HL-60/S4 (cell line): Measurements from ENCODE around the gene CHKA.

Source experiments
- in situ Hi-C: fragments of 300-500 bp; cut with MboI; formaldehyde crosslinking; loops from 2 replicates; pipeline ENCODE4 v1.14.3; 2022; ENCODE audit warnings: low sequenced_read_pairs

CHKA gene

DNA sequence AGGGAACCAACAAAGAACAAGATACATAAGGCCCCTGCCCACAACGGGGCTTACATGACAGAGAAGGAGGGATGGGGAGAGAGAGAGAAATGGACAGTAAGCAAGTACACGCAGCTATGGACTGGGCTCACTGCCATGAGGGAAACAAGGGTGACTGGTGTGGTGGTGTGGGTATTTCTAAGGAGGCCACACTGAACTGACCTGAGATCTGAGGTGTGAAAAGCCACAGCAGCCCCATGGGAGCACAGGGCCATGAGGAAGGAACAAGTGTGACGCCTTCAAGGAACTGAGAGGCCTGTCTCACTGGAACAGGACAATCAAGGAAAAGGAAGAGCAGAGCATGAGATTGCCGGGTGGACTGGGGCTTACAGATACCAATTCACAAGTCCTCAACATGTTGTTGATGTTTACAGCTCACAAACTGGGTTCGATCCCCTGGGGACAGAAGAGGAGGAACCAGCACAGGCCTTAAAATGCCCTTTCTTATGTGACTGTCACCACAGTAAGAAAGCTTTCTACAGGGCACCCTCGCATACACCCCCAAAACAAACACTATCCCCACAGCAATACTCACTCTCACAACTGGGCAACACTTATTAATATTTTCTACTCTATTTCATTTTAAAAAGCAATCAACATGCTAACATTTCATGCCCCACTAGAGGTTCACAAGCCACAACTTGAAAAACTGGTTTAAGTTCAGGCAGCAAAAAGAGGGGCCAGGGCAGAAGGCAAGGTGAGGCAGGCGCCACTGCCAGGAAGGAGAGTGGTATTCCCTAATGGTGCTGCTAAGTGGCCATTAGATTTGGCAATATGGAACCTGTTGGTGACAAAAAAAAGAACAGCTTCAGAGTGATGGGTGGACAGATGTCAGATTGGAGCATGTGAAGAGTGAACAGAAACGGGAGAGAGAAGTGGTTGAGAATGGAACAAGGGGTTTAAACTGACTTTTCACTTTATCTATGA lies 43.3 kb downstream of the CHKA start:
- in situ Hi-C loops, result no loop called here

DNA sequence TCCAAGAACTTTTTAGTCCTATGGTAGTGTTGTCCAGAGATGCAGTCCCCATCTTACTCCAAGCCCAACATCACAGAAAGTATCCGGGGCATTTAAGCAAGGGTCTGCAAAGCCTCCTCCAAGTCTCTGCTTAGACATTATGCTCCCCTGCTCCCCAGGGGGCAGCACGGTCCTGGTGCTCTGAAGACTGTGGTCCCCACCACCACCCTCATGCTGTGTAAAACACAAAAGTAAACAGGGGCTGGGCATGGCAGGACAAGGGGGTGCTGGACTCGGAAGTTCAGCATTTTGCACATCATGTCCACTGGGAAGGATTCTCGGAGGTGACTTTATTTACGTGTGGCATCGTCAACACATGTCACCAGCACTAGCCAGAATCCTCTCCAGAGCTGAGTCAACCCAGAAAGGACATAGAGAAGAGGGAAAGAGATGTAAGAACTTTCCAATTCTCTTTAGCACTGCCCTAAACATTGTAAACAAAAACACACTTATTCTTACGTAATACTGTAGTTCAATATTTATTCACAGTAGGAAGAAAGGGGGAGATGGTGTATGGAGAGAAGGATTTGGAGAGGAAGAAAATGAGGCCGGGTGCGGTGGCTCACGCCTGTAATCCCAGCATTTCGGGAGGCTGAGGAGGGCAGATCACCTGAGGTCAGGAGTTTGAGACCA lies 44.7 kb downstream of the CHKA start:
- in situ Hi-C loops, result no loop called here

DNA sequence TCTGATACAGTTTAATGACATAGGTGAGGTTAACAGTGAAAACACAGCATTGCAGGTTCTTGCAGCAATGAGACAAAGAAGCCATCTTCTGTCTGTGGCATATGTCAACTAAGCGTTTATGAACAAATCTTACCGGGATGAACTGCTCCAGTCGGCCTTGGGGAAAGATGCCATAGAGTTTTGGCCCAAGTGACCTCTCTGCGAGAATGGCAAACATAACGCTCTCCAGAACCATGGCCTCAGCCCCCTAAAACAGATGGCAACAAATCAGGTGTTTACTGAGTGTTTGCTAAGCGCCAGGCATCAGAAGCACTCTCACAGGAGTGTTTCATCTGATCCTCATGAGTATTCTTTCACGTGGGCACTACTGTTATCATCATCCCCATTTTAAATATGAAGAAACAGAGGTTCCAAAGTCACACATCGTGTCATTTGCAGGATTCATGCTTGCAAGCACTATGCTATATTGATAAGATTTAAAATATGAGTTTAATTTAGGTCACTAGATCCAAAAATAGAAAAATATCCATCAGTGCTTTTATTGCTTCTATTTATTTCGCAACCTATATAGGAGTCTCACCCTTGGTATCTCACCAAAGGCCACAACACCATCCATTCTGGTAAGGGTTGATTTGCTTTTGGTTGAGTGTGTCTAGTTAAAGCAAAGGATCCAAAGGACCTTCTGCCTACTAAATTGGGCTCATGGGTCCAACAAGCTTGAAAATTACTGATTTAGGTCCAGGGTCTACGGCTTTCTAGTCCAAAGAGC lies 46.4 kb downstream of the CHKA start:
- in situ Hi-C loops, result no loop called here

DNA sequence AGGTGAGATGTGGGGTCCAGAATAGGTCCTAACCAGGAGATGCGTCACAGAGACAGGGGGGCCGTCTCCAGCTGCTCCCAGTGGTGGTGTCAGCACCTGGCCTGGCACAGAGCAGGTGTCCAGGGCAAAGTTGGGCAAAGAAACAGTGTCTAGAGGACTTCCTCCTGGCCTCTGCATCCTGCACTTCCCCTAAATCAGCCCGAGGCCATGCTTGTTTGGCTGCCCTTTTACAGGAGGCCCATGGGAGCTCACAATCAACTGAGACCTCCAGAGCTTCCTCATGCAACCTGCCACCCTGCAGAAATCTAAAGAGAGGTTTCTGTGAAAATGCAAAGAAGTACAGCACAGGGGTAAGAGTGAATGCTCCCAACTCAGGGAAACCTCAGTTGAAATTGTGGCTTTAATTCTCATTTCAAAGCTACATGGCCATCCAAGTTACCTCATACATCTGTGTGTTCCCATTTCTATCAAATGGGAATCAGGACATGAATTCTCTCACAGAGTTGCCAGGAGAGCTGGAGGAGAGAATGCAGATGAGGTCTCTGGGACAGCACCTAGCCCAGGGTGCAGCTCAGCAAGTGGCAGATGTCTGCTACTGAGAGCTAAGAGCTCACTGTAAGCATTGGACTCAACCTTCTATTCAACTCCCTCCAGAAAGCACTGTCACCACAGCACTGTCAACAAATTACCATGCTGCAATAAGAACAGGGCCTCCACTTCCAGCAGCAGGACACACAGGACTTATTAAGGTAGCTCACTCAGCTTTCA lies 49.7 kb downstream of the CHKA start:
- in situ Hi-C loops, result no loop called here

DNA sequence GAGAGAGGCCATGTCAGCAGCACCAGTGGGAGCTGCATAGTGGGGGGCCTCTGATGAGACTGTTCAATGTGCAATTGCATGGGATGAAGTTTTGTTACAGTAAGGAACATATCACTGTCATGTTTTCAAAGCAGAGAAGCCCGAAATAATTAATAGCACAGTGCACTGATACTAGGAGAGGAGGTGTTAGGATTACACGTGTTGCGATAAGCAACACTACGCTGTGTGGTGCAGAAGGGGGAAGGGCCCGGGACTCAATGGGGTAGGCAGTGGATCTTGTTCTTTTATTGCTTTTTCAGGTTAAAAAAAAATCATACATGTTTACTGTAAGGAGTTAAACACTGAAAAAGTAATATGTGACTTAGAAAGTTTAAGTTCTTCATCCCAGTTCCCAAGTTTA lies 53.2 kb downstream of the CHKA start:
- in situ Hi-C loops, result no loop called here

DNA sequence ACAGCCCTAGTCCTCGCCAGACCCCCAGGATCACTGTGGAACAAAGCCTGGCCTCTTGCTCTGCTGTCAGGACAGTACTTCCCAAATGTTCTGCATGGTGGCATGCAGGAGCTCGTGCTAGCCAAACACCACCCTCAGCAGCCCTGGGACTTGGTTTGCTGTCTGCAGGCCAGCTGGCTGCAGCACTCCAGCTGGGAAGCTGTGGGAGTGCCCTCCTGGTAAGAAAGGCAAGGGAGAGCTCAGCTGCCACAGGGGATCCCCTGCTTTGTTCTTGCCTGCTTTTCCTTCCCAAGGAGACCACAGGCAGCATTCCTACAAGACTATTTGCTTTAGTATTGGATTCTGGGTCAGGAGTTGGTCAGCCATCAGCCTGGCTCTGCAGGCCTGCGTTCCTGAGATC lies 54.4 kb downstream of the CHKA start:
- in situ Hi-C loops, result no loop called here

DNA sequence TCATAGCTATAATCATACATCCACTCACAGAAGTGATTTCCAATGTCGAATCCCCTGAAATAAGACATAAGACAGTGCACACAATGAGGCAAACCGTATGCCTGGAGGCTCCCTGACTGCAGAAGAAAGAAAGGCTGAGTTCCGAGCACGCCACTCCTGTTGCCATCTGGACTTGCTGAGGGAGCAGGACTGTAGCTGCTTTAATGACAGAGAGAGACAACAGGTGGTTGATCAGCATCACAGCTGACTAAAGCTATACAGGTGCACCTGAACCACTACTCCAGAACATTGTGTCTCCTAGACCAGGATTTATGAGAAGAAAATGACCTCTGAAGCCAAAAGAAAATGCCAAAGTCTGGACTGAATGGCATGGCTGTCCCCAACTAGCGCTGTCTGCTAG lies 55.3 kb downstream of the CHKA start:
- in situ Hi-C loops, result no loop called here

DNA sequence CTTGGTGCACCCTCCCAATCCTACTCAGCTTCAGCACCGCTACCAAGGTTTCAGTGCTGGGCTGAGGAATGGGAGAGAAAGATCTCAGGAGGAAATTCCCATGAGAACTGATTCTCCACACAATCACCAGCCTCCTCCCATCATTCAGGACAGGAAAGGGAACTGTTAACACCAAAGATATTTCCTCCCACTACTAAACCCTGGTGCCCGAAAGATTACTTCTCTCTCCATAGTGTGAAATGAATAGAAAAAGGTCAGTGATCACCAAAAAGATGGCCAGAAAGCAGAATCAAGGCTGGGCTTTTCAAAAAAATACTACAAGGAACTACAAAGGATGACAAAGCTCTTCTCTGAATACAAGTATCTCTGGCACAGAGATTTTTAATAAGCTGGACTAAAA lies 56.3 kb downstream of the CHKA start:
- in situ Hi-C loops, result no loop called here

DNA sequence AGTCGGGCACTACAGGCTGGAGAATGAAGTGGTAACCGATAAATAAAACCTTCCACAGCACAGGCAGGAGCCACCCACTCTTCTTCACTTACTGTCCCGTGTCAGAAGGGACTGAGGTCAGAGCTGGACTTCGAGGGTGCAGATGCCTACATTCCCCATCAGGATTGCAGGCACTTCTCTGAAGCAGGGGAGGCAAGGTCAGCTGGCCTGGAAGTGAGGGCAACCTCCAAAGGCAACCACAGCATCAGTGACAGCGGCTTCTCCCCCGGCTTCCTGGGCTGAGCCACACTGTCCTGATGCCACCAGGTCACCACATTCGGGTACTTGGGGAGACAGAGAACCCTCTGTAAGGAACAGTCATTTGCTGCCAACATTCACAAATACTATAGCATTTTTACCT lies 59.7 kb downstream of the CHKA start:
- in situ Hi-C loops, result no loop called here

DNA sequence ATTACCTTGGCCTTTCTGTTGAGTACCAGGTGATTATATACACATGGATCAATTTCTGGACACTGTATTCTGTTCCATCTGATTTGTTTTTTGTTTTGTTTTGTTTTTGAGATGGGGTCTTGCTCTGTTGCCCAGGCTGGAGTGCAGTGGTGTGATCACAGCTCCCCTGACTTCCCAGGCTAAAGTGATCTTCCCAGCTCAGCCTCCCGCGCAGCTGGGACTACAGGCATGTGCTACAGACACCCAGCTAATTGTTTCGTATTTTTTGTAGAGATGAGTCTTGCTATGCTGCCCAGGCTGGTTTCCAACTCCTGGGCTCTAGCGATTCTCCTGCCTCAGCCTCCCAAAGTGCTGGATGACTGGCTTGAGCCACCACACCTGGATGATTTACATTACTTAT lies 63.4 kb downstream of the CHKA start:
- in situ Hi-C loops, result no loop called here

DNA sequence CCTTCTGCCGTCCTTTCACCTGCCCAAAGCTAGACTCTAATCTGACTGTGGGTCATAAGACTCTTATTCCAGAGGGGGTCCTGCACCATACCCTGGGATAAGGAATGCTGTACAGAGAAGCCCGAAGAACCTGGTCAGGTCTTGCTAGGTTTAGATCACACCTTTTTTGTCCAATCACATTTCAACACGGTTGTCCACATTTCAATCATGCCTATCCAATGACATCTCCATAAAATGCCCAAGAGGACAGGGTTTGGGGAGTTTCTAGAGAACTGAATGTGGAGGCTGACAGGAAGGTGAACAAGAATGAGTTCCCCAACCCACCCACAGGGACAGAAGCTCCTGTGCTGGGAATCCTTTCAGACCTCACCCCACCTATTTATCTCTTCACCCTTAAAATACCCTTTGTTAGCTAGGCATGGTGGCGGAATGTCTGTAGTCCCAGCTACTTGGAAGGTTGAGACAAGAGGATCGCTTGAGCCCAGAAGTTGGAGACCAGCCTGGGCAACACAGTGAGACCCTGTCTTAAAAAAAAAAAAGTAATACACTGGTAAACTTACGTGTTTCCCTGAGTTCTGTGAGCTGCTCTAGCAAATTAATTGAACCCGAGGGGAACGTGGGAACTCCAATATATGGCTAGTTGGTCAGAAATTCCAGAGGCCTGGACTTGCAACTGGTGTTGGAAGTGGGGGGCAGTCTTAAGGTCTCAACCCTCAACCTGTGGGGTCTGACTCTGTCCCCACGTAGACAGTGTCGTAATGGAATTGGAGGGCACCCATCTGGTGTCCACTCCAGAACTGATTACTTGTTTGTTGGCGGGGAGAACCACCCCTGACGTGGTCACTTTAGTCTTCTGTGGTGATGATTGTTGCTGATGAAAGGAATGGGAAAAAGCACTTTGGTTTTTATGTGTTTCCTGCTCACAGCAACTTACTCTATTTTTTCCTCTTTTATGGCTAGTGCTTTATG lies 64.6 kb downstream of the CHKA start:
- in situ Hi-C loops, result no loop called here

DNA sequence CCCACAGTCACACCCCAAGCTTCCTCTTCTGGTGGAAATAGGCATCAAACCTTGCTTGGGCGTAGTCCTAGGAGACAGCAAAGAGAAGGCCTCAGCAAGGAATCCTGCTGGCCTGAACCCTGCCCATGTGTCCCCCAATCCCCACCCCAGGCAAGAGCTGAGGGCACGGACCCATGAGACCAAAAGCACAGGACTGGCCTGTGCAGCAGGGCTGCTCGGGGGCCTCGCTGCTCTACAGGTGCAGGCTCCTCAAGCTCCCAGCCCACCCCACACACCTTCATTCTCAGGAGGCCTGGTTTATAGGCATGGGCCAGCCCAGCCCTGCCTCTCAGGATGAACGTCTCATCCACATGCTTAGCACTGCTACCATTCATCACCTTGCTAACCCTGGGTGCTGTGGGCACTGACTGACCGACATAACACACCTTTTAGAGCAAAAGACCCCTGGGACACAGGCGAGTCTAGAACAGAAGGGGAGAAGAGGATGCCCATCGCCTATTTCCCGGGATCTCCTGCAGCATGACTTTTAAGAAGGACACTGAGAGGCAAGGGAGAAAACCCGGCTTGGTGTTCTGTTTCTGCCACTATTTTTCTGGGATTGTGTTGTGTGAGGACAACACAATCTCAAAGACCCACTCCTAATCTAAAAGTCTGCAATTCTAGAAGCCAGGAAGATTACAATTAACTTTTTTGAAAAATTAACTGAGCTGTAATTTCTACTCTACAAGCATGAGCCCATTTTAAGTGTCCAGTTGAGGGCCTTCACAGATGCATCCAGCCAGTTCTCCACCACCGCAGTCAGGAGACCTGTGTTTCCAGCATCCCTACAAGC lies 67.0 kb downstream of the CHKA start:
- in situ Hi-C loops, result no loop called here

DNA sequence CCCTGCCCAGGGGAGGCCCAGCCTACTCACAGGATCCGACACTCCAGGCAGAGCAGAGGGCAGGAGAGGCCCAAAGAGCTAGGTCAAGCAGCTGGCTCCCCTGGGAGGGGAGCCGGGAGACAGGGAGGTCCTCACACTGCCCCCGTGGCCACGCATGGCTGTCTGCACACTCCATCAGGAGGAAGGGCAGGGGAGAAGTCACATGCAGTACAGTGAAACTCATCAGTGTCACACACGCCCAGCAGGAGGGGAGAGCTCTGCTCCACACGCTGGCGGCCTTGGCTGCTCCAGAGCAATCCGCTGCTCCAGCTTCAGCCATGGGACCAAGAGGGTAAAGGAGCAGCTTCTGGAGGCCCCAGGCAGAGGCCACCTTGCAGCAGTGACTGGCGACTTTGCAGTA lies 68.1 kb downstream of the CHKA start:
- in situ Hi-C loops, result no loop called here

DNA sequence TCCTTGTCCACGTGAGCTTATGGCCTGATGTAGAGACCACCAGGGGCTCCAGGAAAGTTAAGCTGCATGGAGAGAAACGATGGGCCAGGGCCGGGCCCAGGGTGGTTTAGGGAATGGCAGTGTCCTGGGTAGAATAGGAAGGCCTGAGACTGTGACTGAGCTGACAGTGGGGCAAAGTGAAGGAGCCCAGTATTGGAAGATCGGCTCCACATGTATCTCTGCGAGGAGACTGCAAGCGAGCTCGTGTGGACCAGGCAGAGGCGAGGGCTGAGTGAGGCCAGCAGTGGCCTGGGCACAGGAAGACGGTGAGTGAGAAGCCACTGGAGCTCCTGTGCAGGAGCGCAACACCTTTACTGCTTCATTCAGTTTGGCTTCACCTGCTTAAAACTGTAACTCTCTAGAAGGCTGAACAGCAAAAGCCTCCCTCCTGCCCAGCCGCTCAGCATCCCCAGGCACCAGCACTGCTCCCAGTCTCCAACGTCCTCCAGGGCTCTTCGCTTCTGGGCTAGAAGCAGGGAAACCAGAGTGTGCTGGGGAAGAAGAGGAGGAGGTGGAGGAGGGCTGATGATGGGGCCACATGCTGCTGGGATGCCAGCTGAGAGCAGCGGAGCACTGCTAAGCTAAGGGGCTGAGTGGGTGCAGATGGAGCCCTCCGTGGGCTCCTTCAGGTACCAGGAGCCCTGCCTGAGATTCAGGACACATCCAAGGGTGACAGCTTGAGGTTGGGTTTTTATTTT lies 68.9 kb downstream of the CHKA start:
- in situ Hi-C loops, result no loop called here

DNA sequence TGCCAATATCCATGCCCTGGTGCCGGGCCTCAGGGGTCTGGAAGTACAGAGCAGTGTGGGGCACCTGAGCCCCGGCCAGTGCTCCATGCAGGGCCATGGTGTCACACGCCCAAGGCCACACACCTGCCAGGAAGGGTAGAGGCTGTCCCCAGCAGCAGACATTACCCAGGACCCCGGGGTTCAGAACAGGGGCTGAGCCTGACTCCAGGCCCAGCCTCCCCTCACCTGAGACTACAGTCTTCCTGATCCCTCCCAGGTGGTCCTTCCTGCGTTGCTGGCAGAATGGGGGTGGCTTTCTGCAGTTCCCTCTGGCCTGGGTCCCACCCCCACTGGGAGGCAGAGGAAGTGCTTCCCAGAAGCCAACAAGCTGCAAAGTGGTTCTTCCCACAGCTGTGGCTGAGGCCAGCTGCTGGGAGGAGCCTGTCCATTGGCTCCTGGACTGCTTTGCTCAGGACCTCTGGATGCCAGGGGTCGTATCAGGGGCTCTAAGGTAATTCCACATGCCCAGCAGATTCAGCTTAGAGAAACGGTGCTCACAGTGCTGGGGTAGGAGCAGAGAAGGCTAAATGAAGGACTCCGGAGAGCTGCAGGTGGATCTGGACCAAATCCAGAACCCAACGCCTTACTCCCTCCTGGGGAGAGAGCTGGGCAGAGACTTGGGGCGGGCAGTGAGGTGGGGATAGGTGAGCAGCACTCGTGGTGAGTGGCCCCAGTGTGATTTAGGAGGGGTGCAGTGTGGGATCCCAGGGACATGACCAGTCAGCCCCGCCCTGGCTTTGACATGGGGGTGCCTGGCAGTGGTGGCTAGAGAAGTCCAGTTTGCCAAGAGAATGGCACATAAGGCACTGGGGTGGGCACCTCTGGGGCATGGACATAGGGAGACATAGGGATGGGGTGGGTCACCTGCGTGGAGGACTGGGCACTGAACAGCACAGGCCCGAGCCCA lies 69.7 kb downstream of the CHKA start:
- in situ Hi-C loops, result no loop called here

DNA sequence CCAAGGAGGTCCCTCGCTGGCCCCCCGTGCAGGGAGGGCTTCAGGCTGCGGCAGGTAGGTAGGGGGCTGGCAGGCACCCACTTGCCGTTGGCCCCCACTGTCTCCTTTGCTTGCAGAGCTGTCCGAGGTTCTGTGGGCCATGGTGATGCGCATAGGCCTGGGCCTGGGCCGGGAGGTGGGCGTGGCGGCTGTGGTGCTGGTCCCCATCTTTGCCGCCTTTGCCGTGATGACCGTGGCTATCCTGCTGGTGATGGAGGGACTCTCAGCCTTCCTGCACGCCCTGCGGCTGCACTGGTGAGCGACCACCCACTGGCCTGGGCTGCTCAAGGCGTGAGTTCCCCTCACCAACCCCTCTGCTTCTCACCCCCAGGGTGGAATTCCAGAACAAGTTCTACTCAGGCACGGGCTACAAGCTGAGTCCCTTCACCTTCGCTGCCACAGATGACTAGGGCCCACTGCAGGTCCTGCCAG lies 70.8 kb downstream of the CHKA start:
- in situ Hi-C loops, result no loop called here
